HG03139 (cell line): ENCODE results near the gene PROB1.
"Not testable (repeated sequence)": the region's sequence is repeated elsewhere in the genome, so short reads cannot be mapped to it uniquely, and the experiment has no call there.

Experiments
- ATAC-seq: cut with Tn5 transposase; IDR thresholded peaks from one replicate; pipeline ENCODE4 v1.9.1; 2021; ENCODE audit not compliant: unreplicated experiment

PROB1 gene

DNA sequence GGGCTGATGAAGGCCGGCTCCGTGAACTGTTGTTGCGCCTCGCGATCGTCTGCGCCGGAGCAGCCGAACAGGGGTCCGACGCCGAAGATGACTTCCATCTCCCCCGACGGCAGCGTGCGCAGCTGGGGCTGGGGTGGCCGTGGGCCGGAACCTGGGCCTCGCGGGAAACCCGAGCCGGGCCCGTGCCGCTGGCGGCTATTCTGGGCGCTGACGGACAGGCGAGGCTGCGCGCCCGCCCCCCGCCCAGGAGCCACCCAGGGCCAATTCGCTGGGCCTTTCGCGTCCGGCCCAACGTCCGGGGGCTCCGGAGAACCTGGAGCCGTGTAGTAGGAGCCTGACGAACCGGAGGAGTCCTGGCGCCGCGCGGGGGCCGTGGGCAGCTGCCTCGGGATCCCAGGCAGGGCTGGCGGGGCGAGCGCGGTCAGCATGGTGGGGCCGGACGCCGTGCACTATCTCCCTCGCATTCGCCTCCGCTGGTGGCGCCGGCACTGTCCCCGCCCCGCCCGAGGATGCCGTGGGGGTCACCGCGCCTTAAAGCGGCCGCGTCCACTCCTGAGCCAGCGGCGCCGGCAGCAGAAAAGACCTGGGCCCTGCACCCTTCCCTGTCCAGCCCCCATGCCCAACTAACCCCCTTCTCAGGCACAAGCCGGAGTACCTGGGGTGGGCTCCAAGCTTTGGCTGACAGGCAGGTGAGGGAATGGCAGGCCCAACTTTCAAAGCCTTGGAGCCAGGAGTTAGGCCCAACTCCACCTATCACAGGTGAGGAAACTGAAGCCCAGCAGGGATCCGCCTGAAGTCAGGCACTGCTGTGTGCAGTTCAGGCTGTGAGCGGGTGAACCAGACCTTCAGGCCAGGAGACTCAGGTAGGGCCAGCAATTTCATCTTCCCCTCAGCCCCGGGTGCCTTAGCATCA is at the start of gene PROB1:
PROB1 (minus strand) TSS at position 451 of the 913 bp plus-strand sequence; CDS start at position 428, 23 bp downstream.
- no peak for ATAC-seq

DNA sequence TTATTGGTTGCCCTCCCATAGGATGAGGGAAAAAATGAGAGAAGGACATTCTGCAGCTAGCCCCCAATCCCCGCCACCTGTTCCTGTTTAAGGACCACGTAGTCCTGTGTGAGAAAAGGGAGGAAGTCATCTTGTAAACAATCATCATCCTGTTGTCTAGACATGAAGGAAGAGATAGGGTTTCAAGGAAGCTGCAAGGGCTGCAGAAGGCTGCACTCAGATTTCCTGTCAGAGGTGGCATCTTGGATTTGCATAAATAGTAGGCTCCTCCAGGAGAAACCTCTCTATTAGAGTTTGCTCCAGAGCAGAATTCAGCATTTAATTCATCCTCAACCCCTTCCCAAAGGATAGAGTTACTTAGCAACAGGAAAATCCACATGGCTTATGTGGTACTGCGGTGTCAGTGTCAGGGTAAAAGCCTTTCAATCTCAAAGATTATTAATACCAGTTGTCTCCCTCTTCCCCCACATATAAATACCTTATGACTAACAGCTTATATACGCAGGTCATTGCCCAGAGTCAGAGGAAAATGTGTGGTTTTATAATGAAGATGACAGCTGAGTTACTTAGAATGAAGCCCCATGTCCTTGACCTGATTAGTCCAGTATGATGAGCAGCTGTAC is 49.0 kb upstream of the PROB1 start:
- ATAC-seq: no peak

DNA sequence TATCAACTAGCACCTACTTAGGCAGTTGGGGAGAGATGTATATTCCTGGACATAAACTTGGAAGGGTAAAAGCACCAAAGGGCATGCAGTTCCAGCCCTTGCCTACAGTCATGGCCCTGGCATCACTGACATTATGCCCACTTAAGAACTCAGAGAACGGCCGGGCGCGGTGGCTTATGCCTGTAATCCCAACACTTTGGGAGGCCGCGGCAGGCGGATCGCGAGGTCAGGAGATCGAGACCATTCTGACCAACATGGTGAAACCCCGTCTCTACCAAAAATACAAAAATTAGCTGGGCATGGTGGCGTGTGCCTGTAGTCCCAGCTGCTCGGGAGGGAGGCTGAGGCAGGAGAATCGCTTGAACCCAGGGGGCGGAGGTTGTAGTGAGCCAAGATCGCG is 45.5 kb upstream of the PROB1 start:
- ATAC-seq: not testable (repeated sequence)

GRCh38 chr5:139439013-139439903 is 44.4 kb upstream of the PROB1 start, which contains the start of gene DNAJC18:
Gene DNAJC18, minus strand, starts transcription at chr5:139439525. Its CDS starts 80 bp downstream, at chr5:139439445.
- ATAC-seq: peak; percentile 92

GRCh38 chr5:139438707-139439012 is 43.8 kb upstream of the PROB1 start:
- ATAC-seq: no peak

- ATAC-seq: no peak
Observed at GRCh38 chr5:139435676-139436075, 40.8 kb upstream of the PROB1 start.

DNA sequence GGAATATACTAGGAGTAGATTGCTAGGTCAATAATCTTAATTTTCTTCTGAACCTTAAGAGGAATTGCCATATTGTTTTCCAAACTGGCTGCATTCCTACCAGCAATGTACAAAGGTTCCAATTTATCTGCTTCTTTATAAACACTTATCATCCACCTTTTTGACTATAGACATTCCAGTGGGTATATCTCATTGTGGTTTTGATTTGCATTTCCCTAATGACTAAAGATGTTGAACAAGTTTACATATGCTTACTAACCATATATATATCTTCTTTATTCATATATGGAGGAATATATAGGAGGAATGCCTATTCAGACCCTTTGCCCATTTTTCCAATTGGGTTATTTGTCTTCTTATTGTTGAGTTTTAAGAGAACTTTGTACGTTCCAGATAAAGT is 36.8 kb upstream of the PROB1 start:
- no peak for ATAC-seq

DNA sequence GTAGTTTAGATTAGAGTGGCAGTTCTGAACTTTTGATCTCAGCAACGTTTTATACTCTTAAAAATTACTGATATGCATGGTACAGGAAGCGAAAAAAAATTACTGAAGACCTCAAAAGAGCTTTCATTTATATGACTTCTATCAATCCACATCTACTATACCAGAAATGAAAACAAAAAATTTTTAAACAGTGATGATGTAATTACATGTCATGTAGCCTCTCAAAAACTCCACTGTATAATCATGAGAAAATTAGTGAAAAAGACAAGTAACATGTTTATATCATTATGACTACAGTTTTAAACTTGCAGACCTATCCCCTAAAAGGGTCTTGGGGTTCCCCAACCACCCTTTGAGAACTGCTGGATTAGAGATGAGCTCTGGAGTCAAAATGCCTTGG is 35.1 kb upstream of the PROB1 start:
- no peak for ATAC-seq

GRCh38 chr5:139426203-139426885 is 31.4 kb upstream of the PROB1 start:
- no peak for ATAC-seq

DNA sequence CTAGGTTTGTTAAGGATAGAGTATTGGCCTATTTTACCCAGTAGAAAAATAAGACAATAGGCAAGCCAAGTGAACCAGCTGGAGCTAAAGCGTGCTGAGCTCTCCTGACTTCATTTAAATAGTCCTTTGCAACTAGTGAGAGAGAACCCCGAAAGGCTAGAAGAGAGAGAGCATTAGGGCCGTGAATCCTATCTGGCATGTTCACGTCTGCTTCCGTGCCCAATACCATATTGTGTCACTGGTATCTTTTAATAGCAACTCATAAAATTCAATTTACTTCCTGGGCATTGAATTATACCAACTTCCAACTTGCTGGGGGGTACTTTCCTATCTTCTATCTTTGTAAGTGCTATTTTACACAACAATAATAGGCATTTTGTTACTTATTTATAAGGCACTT is 30.6 kb upstream of the PROB1 start:
- ATAC-seq: no peak

- ATAC-seq: no peak
Observed at GRCh38 chr5:139422307-139422893, 27.5 kb upstream of the PROB1 start.

GRCh38 chr5:139419226-139420192 is 24.6 kb upstream of the PROB1 start:
- no peak for ATAC-seq

- no peak for ATAC-seq
Observed at GRCh38 chr5:139418793-139419192, 23.9 kb upstream of the PROB1 start.

GRCh38 chr5:139417214-139417613 is 22.3 kb upstream of the PROB1 start:
- no peak for ATAC-seq

- no peak for ATAC-seq
Observed at GRCh38 chr5:139416651-139417050, 21.7 kb upstream of the PROB1 start.

GRCh38 chr5:139415869-139416268 is 21.0 kb upstream of the PROB1 start:
- ATAC-seq: no peak

DNA sequence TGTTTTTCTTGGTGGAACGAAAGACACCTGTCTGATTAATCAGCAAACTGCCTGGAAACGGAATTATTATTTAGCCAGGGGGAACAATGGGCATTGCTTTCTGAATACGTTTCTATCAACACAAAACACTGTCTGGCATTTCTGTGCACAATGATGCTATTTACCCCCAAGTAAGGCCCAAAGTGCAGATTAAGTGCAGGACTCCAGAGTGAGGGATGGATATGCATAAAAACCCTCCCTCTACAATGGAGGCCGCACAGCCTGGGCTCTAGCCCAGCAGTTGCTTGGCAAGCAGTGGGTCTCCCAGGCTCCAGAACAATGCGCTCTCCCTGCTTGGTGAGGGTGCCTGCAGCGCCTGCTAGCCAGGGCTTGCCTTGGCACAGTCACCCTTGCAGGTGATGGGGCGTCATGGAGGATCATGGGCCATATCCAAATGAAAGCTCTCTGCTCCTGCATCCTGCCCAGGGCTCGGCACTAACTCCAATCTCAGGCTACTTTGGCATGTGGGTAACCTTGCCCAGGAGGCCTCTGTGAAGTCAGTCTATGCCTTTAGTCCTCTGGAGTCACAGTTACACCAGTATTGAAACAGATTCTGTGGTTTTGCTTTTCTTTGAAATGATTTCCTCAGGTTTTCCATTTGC is 20.4 kb upstream of the PROB1 start:
- no peak for ATAC-seq

DNA sequence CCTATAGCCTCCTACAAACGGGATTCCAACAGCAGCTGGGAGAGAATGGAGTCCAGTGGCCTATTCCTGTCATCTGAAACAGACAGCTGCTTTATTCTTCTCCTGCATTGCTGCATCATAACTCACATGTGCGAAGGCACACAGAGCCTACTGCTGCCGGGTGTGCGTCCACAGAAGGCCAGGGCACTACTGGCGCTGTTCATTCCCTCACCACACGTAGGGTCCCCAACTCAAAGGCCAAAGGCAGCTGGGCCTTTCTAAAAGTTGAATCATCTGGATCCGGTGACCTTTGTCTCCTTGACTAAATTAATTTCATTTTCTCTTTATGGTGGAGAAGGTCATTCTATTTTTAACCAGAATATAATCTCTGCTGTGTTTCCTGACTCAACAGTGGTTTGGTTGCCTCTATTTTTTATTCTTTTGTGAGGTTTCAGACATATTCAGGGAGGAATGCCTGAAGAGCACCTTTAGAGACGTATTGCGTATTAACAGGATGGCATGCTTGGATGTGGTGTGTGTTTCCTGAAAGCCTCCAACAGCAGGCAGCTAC is 19.8 kb upstream of the PROB1 start:
- ATAC-seq: no peak

GRCh38 chr5:139413963-139414362 is 19.1 kb upstream of the PROB1 start:
- ATAC-seq: no peak
